Neural cell (in vitro differentiated cells): Measurements from ENCODE around the gene TSPAN9. TPM values are rescaled to one million over a fixed set of nuclear protein-coding genes. Genes with fewer than 3 reads are reported as not detected.

Experiments used
- H2AFZ ChIP-seq: fragments of 200-600, 300-800 bp; sonication (generic), shearing (Covaris generic); 2 replicates; pipeline ENCODE4 v1.6.0; 2014; ENCODE audit warnings: low read depth, mild to moderate bottlenecking, antibody characterized with exemption, low read length, moderate library complexity
- H3F3A ChIP-seq: fragments of 200-600 bp; shearing (Covaris generic); 2 replicates; pipeline ENCODE4 v1.6.1; 2016; ENCODE audit warnings: mild to moderate bottlenecking, moderate library complexity, mixed read lengths, antibody characterized with exemption, low read length; ENCODE audit not compliant: insufficient read depth, poor library complexity, severe bottlenecking
- H3K27ac ChIP-seq: fragments of 200-600, 300-800 bp; sonication (generic), shearing (Covaris generic); 2 replicates; pipeline ENCODE4 v1.5.1; 2014; ENCODE audit warnings: mild to moderate bottlenecking, low read length, moderate library complexity
- H3K27me3 ChIP-seq: fragments of 300-800, 200-600 bp; sonication (generic), shearing (Covaris generic); 2 replicates; pipeline ENCODE4 v1.6.0; 2014; ENCODE audit warnings: mild to moderate bottlenecking, low read depth, low read length, moderate library complexity; ENCODE audit not compliant: insufficient read depth
- H3K36me3 ChIP-seq: fragments of 300-800, 200-600 bp; sonication (generic), shearing (Covaris generic); 2 replicates; pipeline ENCODE4 v1.5.1; 2014; ENCODE audit warnings: mild to moderate bottlenecking, antibody characterized with exemption, low read length, moderate library complexity; ENCODE audit not compliant: insufficient read depth
- H3K4me2 ChIP-seq: fragments of 300-800, 200-600 bp; sonication (generic), shearing (Covaris generic); 2 replicates; pipeline ENCODE4 v1.6.0; 2014; ENCODE audit warnings: mild to moderate bottlenecking, low read length
- H3K4me3 ChIP-seq: fragments of 300-800, 200-600 bp; sonication (generic), shearing (Covaris generic); 2 replicates; pipeline ENCODE4 v1.5.1; 2014; ENCODE audit warnings: mild to moderate bottlenecking, low read length, moderate library complexity
- H3K79me2 ChIP-seq: fragments of 200-600 bp; shearing (Covaris generic); replicated peaks from 2 replicates; pipeline ENCODE4 v1.6.0; 2014; ENCODE audit warnings: mild to moderate bottlenecking, low read length, moderate library complexity; ENCODE audit not compliant: insufficient read depth
- H3K9ac ChIP-seq: fragments of 300-800, 200-600 bp; sonication (generic), shearing (Covaris generic); 2 replicates; pipeline ENCODE4 v1.6.1; 2016; ENCODE audit warnings: mild to moderate bottlenecking, low read length, mixed read lengths
- H3K9me2 ChIP-seq: fragments of 200-600 bp; shearing (Covaris generic); 2 replicates; pipeline ENCODE4 v1.6.1; 2016; ENCODE audit warnings: mild to moderate bottlenecking, low read length, mixed read lengths; ENCODE audit not compliant: insufficient read depth
- H3K9me3 ChIP-seq: fragments of 200-600, 300-800 bp; sonication (generic), shearing (Covaris generic); 2 replicates; pipeline ENCODE4 v1.6.1; 2016; ENCODE audit warnings: mild to moderate bottlenecking, mixed run types, low read length, moderate library complexity, mixed read lengths
- H4K20me1 ChIP-seq: fragments of 200-600 bp; shearing (Covaris generic); 2 replicates; pipeline ENCODE4 v1.6.1; 2016; ENCODE audit warnings: mild to moderate bottlenecking, mixed run types; ENCODE audit not compliant: insufficient read depth
- EP300 ChIP-seq: fragments of 450-650 bp; conservative IDR thresholded peaks from 2 replicates; pipeline ENCODE4 v1.6.1; 2014; ENCODE audit warnings: antibody characterized with exemption, mild to moderate bottlenecking, moderate library complexity; ENCODE audit not compliant: poor library complexity, severe bottlenecking
- EZH2 ChIP-seq: fragments of 200-600, 300-800 bp; shearing (Covaris generic), sonication (generic); IDR thresholded peaks from 2 replicates; pipeline ENCODE4 v1.6.1; 2014; ENCODE audit warnings: antibody characterized with exemption, low read length, borderline replicate concordance, mild to moderate bottlenecking; ENCODE audit not compliant: insufficient read depth, poor library complexity, severe bottlenecking
- MXI1 ChIP-seq: fragments of 450-650 bp; conservative IDR thresholded peaks from 2 replicates; pipeline ENCODE4 v1.6.1; 2014; ENCODE audit warnings: antibody characterized with exemption, mild to moderate bottlenecking; ENCODE audit not compliant: poor library complexity, severe bottlenecking
- POLR2AphosphoS5 ChIP-seq: IDR thresholded peaks from 2 replicates; pipeline ENCODE4 v1.6.1; 2012
- RAD21 ChIP-seq: fragments of 450-650 bp; conservative IDR thresholded peaks from 2 replicates; pipeline ENCODE4 v1.6.1; 2014; ENCODE audit warnings: antibody characterized with exemption, mild to moderate bottlenecking, moderate library complexity
- SMC3 ChIP-seq: fragments of 450-650 bp; conservative IDR thresholded peaks from 2 replicates; pipeline ENCODE4 v1.6.1; 2014; ENCODE audit warnings: antibody characterized with exemption, mild to moderate bottlenecking, moderate library complexity; ENCODE audit not compliant: poor library complexity
- polyA plus RNA-seq: library from polyadenylated mRNA; depleted of rRNA; stranded (reverse); fragments of >200 nt; gene quantifications from 2 replicates; pipeline ENCODE4 v1.2.3, GENCODE V29; 2014
- TF ChIP-seq, protein P1 (sequence below): fragments of 450-650 bp; IDR thresholded peaks from 2 replicates; pipeline ENCODE4 v1.5.1; 2014; ENCODE audit warnings: antibody characterized with exemption, mild to moderate bottlenecking, moderate library complexity; ENCODE audit not compliant: poor library complexity, severe bottlenecking
- TF ChIP-seq, protein P2 (sequence below): IDR thresholded peaks from 2 replicates; pipeline ENCODE4 v1.6.1; 2012; ENCODE audit warnings: borderline replicate concordance

Gene TSPAN9
- polyA plus RNA-seq, 1 donor from 2014 or later: 11.9 TPM

DNA sequence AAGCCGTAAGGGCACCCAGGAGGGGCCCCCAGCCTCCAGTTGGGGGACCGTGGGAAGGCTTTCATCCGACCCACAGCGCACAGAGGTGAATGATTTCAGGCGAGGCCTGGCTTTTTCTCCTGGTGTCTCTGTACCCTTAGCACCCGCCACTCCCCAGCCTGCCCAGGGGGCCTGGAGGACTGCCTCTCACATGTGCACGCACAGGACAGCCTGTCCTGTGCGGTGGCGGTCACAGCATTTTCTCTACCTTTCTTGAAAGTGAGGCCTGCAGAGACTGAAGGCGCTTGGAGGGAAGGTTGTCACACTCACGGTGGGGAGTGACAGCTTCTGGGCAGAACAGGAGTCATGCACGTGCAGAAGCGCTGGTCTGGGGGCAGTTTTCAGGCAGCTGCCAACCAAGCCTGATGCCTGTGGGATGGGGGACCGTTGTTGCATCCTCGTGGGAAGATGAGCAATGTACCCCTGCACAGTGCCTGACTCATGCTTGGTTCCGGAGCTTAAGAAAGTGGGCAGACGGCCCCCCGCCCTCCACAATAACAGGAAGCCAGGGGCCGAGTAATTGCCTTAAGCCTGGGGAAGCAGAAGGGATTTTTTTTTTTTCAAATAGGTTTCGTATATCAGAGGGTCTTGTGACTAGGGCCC lies 148.1 kb downstream of the TSPAN9 start:
- no peaks in the 10 kb centered on the region for H3K36me3 ChIP-seq
- no peaks in the 10 kb centered on the region for H3K79me2 ChIP-seq
- peaks cover 6% of the 10 kb centered on the region for H3F3A ChIP-seq
- TF ChIP-seq RAD21: no peak
- TF ChIP-seq MXI1: no peak
- TF ChIP-seq, protein P1, sequence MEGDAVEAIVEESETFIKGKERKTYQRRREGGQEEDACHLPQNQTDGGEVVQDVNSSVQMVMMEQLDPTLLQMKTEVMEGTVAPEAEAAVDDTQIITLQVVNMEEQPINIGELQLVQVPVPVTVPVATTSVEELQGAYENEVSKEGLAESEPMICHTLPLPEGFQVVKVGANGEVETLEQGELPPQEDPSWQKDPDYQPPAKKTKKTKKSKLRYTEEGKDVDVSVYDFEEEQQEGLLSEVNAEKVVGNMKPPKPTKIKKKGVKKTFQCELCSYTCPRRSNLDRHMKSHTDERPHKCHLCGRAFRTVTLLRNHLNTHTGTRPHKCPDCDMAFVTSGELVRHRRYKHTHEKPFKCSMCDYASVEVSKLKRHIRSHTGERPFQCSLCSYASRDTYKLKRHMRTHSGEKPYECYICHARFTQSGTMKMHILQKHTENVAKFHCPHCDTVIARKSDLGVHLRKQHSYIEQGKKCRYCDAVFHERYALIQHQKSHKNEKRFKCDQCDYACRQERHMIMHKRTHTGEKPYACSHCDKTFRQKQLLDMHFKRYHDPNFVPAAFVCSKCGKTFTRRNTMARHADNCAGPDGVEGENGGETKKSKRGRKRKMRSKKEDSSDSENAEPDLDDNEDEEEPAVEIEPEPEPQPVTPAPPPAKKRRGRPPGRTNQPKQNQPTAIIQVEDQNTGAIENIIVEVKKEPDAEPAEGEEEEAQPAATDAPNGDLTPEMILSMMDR: no peak
- TF ChIP-seq EP300: no peak
- TF ChIP-seq POLR2AphosphoS5: no peak
- no peak for TF ChIP-seq EZH2
- TF ChIP-seq SMC3: no peak
- TF ChIP-seq, protein P2, sequence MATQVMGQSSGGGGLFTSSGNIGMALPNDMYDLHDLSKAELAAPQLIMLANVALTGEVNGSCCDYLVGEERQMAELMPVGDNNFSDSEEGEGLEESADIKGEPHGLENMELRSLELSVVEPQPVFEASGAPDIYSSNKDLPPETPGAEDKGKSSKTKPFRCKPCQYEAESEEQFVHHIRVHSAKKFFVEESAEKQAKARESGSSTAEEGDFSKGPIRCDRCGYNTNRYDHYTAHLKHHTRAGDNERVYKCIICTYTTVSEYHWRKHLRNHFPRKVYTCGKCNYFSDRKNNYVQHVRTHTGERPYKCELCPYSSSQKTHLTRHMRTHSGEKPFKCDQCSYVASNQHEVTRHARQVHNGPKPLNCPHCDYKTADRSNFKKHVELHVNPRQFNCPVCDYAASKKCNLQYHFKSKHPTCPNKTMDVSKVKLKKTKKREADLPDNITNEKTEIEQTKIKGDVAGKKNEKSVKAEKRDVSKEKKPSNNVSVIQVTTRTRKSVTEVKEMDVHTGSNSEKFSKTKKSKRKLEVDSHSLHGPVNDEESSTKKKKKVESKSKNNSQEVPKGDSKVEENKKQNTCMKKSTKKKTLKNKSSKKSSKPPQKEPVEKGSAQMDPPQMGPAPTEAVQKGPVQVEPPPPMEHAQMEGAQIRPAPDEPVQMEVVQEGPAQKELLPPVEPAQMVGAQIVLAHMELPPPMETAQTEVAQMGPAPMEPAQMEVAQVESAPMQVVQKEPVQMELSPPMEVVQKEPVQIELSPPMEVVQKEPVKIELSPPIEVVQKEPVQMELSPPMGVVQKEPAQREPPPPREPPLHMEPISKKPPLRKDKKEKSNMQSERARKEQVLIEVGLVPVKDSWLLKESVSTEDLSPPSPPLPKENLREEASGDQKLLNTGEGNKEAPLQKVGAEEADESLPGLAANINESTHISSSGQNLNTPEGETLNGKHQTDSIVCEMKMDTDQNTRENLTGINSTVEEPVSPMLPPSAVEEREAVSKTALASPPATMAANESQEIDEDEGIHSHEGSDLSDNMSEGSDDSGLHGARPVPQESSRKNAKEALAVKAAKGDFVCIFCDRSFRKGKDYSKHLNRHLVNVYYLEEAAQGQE: no peak
- no peaks in the 10 kb centered on the region for H4K20me1 ChIP-seq
- peak overlapping the region; percentile 20 for H3K9ac ChIP-seq
- H2AFZ ChIP-seq: no peak overlapping the region
- H3K27ac ChIP-seq: peak overlapping the region; percentile 72
- H3K9me3 ChIP-seq: peaks cover 9% of the 10 kb centered on the region
- no peaks in the 10 kb centered on the region for H3K9me2 ChIP-seq
- H3K4me2 ChIP-seq: no peak overlapping the region
- no peaks in the 10 kb centered on the region for H3K27me3 ChIP-seq
- H3K4me3 ChIP-seq: no peak overlapping the region

DNA sequence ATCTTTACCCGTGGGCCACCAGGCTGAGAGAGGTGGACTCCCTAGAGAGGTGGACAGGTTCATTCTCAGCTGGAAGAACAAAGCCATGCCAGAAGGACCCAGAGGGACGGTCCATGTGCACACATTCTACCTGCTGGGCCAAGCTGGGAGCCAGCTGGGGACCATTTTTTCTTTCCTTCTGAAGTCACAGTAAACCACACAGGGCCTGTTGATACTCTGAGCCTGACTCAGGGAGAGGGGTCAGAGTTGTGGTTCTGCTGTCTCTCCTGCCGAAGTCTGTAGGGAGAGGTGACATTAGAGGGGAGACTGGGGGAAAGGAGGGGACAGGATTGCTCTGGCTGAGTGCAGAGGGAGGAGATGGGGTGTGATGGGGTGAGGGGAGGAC lies 148.6 kb downstream of the TSPAN9 start:
- no peak overlapping the region for H2AFZ ChIP-seq
- H3K9me2 ChIP-seq: no peaks in the 10 kb centered on the region
- H3K36me3 ChIP-seq: no peaks in the 10 kb centered on the region
- no peaks in the 10 kb centered on the region for H3K27me3 ChIP-seq
- H3F3A ChIP-seq: peaks cover 6% of the 10 kb centered on the region
- H3K79me2 ChIP-seq: no peaks in the 10 kb centered on the region
- TF ChIP-seq EZH2: no peak
- no peak for TF ChIP-seq SMC3
- TF ChIP-seq, protein P1: no peak
- H3K4me2 ChIP-seq: no peak overlapping the region
- peaks cover 9% of the 10 kb centered on the region for H3K9me3 ChIP-seq
- H4K20me1 ChIP-seq: no peaks in the 10 kb centered on the region
- no peak overlapping the region for H3K9ac ChIP-seq
- H3K27ac ChIP-seq: no peak overlapping the region
- H3K4me3 ChIP-seq: no peak overlapping the region
